ENCODE data around the gene ZNF334. TPM values are rescaled to one million over a fixed set of nuclear protein-coding genes. Genes with fewer than 3 reads are reported as not detected.

Gene ZNF334
- total RNA-seq, 4 donors from 2014 or later: 0.54 to 6.5 (median 1.1) TPM

DNA sequence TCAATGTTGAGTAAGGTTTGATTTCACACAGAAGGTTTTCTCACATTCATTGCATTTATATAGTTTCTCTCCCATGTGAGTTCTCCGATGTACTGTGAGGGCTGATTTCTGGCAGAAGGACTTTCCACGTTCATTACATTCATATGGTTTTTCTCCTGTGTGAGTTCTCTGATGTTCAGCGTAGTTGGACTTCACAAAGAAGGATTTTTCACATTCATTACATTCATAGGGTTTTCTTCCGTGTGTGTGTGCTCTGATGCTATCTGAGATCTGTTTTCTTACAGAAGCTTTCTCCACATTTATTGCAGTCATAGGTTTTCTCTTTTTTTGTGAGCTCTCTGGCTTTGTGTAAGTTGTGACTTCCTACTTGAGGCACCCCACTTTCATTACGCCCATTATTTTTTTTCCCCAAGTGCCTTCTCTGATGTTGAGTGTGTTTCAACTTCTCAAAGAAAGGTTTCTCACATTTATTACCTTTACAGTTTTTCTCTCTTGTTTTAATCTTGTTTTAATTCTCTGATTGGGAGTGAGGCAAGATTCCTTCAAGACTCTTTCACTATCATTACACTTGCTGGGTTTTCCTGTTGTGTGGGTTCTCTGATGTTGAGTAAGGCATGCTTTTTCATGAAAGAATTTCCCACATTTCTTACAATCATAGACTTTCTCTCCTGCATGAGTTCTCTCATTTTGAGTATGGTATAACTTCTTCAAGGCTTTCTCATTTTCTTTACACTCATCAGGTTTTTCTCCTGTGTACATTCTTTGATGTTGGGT lies 56.9 kb downstream of the ZNF334 start:
- Histone ChIP-seq H3K36me3 (no peaks in the 10 kb centered on the region), H3K27me3 (peaks cover 38% of the 10 kb centered on the region), H3K4me3 (no peak overlapping the region), H3K27ac (no peak overlapping the region), H3K9me3 (peaks cover 0 to 20% (median 0%) of the 10 kb centered on the region in 3 donors), H3K4me1 (peaks cover 0 to 5% (median 0%) of the 10 kb centered on the region in 3 donors)
- 60 to 91% methylated on average over 1 to 5 of the region's 5 CpGs for whole genome bisulfite sequencing, 2 donors (ENCODE audit: low coverage in 1 of 2)
- TF ChIP-seq POLR2A (IDR thresholded peaks at IDR 0.05) (no peak), EP300 (IDR thresholded peaks at IDR 0.05) (no peak), POLR2AphosphoS5 (IDR thresholded peaks at IDR 0.05) (no peak)
- TF ChIP-seq, protein P1, sequence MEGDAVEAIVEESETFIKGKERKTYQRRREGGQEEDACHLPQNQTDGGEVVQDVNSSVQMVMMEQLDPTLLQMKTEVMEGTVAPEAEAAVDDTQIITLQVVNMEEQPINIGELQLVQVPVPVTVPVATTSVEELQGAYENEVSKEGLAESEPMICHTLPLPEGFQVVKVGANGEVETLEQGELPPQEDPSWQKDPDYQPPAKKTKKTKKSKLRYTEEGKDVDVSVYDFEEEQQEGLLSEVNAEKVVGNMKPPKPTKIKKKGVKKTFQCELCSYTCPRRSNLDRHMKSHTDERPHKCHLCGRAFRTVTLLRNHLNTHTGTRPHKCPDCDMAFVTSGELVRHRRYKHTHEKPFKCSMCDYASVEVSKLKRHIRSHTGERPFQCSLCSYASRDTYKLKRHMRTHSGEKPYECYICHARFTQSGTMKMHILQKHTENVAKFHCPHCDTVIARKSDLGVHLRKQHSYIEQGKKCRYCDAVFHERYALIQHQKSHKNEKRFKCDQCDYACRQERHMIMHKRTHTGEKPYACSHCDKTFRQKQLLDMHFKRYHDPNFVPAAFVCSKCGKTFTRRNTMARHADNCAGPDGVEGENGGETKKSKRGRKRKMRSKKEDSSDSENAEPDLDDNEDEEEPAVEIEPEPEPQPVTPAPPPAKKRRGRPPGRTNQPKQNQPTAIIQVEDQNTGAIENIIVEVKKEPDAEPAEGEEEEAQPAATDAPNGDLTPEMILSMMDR (IDR thresholded peaks at IDR 0.05): no peak
- no peak for ATAC-seq

DNA sequence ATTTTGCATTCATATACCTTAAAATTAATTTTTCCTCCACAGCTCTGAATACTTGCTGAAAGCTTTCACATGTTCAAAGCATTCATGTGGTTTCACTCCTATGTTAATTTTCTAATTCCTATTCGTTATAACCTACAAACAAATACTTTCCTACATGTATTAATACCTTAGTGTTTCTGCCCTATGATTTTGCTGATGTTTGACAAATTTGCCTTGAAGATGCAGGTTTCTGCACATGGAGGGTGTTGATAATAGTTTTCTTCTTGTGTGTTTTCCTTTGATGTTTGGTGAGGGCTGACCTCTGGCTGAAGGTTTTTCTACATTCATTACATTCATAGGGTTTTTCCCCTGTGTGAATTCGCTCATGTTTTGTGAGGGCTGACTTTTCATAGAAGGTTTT lies 57.6 kb downstream of the ZNF334 start:
- WGBS, 2 donors (ENCODE audit: low coverage in 1 of 2): 94 to 100% methylated on average over 2 of the region's 2 CpGs
- no peak overlapping the region for H3K27ac ChIP-seq
- TF ChIP-seq EP300 (IDR thresholded peaks at IDR 0.05) (no peak), POLR2A (IDR thresholded peaks at IDR 0.05) (no peak), POLR2AphosphoS5 (IDR thresholded peaks at IDR 0.05) (no peak)
- TF ChIP-seq, protein P1 (IDR thresholded peaks at IDR 0.05): no peak
- no peaks in the 10 kb centered on the region for H3K36me3 ChIP-seq
- peaks cover 0 to 5% (median 0%) of the 10 kb centered on the region in 3 donors for H3K4me1 ChIP-seq
- H3K9me3 ChIP-seq: peaks cover 0 to 20% (median 0%) of the 10 kb centered on the region in 3 donors
- no peak for ATAC-seq
- H3K27me3 ChIP-seq: peaks cover 45% of the 10 kb centered on the region
- H3K4me3 ChIP-seq: no peak overlapping the region

Other genes with a start within 250 kb of the ZNF334 start
- gene CDH22, start 205.1 kb downstream of the ZNF334 start, total RNA-seq: under 1 TPM in 1 of 4 donors, not detected in 3; 0.15 TPM
- 10 to 100 TPM; 41.6 to 69.1 (median 53.8) TPM for gene ELMO2, start 106.9 kb downstream of the ZNF334 start, total RNA-seq
- not detected for gene OCSTAMP, start 37.1 kb upstream of the ZNF334 start, total RNA-seq
- gene SLC13A3, start 137.9 kb upstream of the ZNF334 start, total RNA-seq: 1 to 10 TPM in 1 of 4 donors, under 1 TPM in 3; 0.62 to 1.6 (median 0.80) TPM
- gene TP53RK, start 175.9 kb upstream of the ZNF334 start, total RNA-seq: 10 to 100 TPM; 14.6 to 21.3 (median 18.7) TPM
- 10 to 100 TPM in 3 of 4 donors, 1 to 10 TPM in 1; 10.0 to 20.1 (median 11.5) TPM for gene SLC2A10, start 196.1 kb upstream of the ZNF334 start, total RNA-seq

All from gastroesophageal sphincter (tissue), 4 donors.